ENCODE results near the gene PUSL1. TPM values are rescaled to one million over a fixed set of nuclear protein-coding genes. Genes with fewer than 3 reads are reported as not detected.

The PUSL1 gene, protein sequence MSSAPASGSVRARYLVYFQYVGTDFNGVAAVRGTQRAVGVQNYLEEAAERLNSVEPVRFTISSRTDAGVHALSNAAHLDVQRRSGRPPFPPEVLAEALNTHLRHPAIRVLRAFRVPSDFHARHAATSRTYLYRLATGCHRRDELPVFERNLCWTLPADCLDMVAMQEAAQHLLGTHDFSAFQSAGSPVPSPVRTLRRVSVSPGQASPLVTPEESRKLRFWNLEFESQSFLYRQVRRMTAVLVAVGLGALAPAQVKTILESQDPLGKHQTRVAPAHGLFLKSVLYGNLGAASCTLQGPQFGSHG
- 21.5 and 22.1 TPM in 2 replicates for total RNA-seq
- long read RNA-seq, transcript PUSL1-201 (8 exons, 1,287 nt) = major isoform, 7 of 9 reads
- long read RNA-seq, partial matches to known transcripts = 0 of 9 reads
- long read RNA-seq, other reads (novel, unspliced or antisense) = 2 of 9 reads

GRCh38 chr1:1307923-1308755 is at the start of gene PUSL1, which contains the start of gene ACAP3:
TSS of gene PUSL1 (plus strand) at chr1:1308597. CDS start at chr1:1308644, 47 bp downstream.
TSS of gene ACAP3 (minus strand) at chr1:1307930. CDS start at chr1:1307815, 115 bp downstream.
- Mint-ChIP-seq H3K4me3 (ENCODE audit: unreplicated experiment) (peak within 1 kb of the TSS; percentile 79), H3K36me3 (ENCODE audit: unreplicated experiment) (peaks cover 2% of the 10 kb centered on the region), H3K27ac (ENCODE audit: unreplicated experiment) (peak within 1 kb of the TSS; percentile 82), H3K4me1 (ENCODE audit: unreplicated experiment) (peaks cover 35% of the 10 kb centered on the region), H3K27me3 (ENCODE audit: unreplicated experiment) (no peaks in the 10 kb centered on the region), H3K9me3 (ENCODE audit: unreplicated experiment) (no peaks in the 10 kb centered on the region)
- TF ChIP-seq, protein P1, sequence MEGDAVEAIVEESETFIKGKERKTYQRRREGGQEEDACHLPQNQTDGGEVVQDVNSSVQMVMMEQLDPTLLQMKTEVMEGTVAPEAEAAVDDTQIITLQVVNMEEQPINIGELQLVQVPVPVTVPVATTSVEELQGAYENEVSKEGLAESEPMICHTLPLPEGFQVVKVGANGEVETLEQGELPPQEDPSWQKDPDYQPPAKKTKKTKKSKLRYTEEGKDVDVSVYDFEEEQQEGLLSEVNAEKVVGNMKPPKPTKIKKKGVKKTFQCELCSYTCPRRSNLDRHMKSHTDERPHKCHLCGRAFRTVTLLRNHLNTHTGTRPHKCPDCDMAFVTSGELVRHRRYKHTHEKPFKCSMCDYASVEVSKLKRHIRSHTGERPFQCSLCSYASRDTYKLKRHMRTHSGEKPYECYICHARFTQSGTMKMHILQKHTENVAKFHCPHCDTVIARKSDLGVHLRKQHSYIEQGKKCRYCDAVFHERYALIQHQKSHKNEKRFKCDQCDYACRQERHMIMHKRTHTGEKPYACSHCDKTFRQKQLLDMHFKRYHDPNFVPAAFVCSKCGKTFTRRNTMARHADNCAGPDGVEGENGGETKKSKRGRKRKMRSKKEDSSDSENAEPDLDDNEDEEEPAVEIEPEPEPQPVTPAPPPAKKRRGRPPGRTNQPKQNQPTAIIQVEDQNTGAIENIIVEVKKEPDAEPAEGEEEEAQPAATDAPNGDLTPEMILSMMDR (IDR thresholded peaks at IDR 0.05) = no peak
- DNase-seq (ENCODE audit: extremely low spot score, unreplicated experiment) = peak; percentile 96

GRCh38 chr1:1259119-1259488 is 49.3 kb upstream of the PUSL1 start:
- Mint-ChIP-seq H3K27ac (ENCODE audit: unreplicated experiment) (no peak overlapping the region), H3K4me1 (ENCODE audit: unreplicated experiment) (peaks cover 21% of the 10 kb centered on the region), H3K9me3 (ENCODE audit: unreplicated experiment) (no peaks in the 10 kb centered on the region), H3K4me3 (ENCODE audit: unreplicated experiment) (no peak overlapping the region), H3K27me3 (ENCODE audit: unreplicated experiment) (no peaks in the 10 kb centered on the region), H3K36me3 (ENCODE audit: unreplicated experiment) (peaks cover 35% of the 10 kb centered on the region)
- DNase-seq (ENCODE audit: extremely low spot score, unreplicated experiment) = no peak
- TF ChIP-seq, protein P1 (IDR thresholded peaks at IDR 0.05) = no peak

DNA sequence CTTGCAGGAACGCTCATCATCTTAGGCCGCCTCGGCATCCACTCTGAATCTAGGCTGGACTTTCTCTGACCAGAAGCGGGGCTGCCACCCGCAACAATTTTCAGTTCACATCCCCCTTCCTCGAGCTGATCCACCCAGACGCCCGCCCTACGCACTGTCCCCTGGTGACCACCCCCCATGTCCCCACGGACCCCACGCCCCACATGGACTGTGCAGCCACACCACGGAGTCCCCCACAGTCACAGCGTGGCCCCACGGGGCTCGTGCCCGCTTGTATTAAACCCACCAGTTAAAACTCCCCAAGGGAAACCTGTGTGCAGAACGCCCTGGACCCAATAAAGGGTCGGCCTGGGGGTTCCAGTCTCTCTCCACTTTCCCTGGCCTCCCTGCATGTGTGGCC is 48.9 kb upstream of the PUSL1 start:
- H3K4me1 Mint-ChIP-seq (ENCODE audit: unreplicated experiment) = peaks cover 25% of the 10 kb centered on the region
- no peaks in the 10 kb centered on the region for H3K9me3 Mint-ChIP-seq (ENCODE audit: unreplicated experiment)
- DNase-seq (ENCODE audit: extremely low spot score, unreplicated experiment) = no peak
- H3K4me3 Mint-ChIP-seq (ENCODE audit: unreplicated experiment) = no peak overlapping the region
- no peaks in the 10 kb centered on the region for H3K27me3 Mint-ChIP-seq (ENCODE audit: unreplicated experiment)
- no peak overlapping the region for H3K27ac Mint-ChIP-seq (ENCODE audit: unreplicated experiment)
- H3K36me3 Mint-ChIP-seq (ENCODE audit: unreplicated experiment) = peaks cover 35% of the 10 kb centered on the region
- TF ChIP-seq, protein P1 (IDR thresholded peaks at IDR 0.05) = no peak

DNA sequence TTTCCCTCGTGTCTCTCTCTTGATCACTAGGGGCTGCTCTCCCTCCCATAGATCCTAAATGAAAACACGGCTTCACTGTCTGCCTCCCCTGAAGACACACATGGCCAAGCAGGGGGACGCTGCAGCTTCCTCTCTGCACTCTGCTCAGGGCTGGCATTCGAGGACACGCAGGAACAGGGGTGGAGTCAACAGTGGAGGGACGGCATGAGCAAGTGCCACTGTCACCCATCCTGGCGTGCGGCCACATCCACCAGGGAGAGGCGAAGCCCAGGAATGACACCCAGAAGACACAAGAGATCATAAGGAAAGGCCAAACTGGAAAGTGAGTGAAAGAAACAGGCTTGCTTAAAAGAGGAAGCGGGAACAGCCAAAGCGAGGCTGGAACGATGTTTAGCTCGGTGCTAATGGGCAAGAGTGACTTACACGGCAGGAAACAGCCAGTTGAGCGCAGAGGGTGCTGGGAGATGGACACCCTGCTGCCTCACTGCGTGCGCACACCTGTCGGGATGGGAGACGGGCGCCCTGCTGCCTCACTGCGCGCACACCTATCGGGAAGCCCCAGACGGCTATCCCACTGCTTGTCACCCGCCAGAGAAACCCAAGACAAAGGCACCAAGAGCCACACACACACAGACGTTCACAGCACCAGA is 48.3 kb upstream of the PUSL1 start:
- Mint-ChIP-seq H3K4me3 (ENCODE audit: unreplicated experiment) (no peak overlapping the region), H3K4me1 (ENCODE audit: unreplicated experiment) (peaks cover 30% of the 10 kb centered on the region), H3K27ac (ENCODE audit: unreplicated experiment) (no peak overlapping the region), H3K9me3 (ENCODE audit: unreplicated experiment) (no peaks in the 10 kb centered on the region), H3K27me3 (ENCODE audit: unreplicated experiment) (no peaks in the 10 kb centered on the region), H3K36me3 (ENCODE audit: unreplicated experiment) (peaks cover 35% of the 10 kb centered on the region)
- DNase-seq (ENCODE audit: extremely low spot score, unreplicated experiment) = no peak
- TF ChIP-seq, protein P1 (IDR thresholded peaks at IDR 0.05) = no peak
